ENCODE measurements around the gene EREG. TPM values are rescaled to one million over a fixed set of nuclear protein-coding genes. Genes with fewer than 3 reads are reported as not detected.

EREG gene
- total RNA-seq, 1 donor from 2014 or later: not detected

DNA sequence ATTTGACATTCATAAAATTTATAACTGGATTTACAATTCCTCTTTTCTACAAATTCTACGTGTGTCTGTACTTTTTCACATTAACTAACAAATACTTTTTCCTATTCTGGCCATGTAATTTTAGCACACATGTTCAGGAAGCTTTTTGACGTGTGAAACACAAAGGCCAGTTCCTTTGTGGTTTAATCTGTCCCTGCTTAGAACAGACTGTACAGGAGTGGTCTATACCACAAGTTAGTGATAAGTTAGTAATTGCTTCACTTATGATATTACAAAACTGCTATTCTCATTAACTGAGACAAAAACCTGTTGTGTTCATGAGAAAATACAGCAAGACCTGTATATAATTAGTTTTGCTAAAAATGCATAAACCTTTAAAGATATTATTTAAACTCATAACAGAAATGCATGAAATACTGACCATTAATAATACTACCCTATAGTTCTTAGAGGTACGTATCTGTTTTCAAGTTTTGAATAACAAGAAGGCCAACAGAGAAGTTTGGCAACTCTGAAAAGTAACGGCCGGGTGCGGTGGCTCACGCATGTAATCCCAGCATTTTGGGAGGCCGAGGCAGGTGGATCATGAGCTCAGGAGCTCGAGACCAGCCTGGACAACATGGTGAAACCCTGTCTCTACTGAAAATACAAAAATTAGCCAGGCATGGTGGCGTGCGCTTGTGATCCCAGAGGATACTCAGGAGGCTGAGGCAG, 66.3 kb downstream of the EREG start:
- Mint-ChIP-seq H3K4me3 (ENCODE audit: unreplicated experiment) (no peak overlapping the region), H3K36me3 (ENCODE audit: low read depth, unreplicated experiment) (no peaks in the 10 kb centered on the region), H3K9me3 (ENCODE audit: unreplicated experiment) (no peaks in the 10 kb centered on the region), H3K27ac (ENCODE audit: unreplicated experiment) (no peak overlapping the region), H3K27me3 (ENCODE audit: unreplicated experiment) (no peaks in the 10 kb centered on the region), H3K4me1 (ENCODE audit: unreplicated experiment) (no peaks in the 10 kb centered on the region)
- no peak for DNase-seq (ENCODE audit: low spot score)
- TF ChIP-seq, protein P1, sequence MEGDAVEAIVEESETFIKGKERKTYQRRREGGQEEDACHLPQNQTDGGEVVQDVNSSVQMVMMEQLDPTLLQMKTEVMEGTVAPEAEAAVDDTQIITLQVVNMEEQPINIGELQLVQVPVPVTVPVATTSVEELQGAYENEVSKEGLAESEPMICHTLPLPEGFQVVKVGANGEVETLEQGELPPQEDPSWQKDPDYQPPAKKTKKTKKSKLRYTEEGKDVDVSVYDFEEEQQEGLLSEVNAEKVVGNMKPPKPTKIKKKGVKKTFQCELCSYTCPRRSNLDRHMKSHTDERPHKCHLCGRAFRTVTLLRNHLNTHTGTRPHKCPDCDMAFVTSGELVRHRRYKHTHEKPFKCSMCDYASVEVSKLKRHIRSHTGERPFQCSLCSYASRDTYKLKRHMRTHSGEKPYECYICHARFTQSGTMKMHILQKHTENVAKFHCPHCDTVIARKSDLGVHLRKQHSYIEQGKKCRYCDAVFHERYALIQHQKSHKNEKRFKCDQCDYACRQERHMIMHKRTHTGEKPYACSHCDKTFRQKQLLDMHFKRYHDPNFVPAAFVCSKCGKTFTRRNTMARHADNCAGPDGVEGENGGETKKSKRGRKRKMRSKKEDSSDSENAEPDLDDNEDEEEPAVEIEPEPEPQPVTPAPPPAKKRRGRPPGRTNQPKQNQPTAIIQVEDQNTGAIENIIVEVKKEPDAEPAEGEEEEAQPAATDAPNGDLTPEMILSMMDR (IDR thresholded peaks at IDR 0.05; ENCODE audit: unreplicated experiment): no peak

DNA sequence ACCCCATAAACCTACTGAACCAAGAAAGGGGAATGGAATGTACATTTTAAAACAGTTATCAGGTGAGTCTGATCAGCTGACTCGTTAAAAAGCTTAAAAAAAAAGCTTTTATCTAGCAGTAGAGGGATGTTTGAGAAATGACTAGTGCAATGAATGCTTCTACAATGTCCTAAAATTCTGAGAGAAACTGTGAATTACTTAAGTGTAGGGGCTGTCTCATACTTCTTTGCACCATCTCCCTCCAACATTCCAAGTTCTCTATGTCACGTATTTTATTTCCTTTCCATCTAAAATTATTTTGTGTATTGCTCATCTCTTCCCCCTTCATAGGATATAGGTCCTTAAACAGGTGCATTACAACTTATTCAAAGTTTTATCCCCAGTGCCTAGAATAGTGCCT, 68.1 kb downstream of the EREG start:
- Mint-ChIP-seq H3K4me3 (ENCODE audit: unreplicated experiment) (no peak overlapping the region), H3K9me3 (ENCODE audit: unreplicated experiment) (no peaks in the 10 kb centered on the region), H3K27ac (ENCODE audit: unreplicated experiment) (no peak overlapping the region), H3K4me1 (ENCODE audit: unreplicated experiment) (no peaks in the 10 kb centered on the region), H3K27me3 (ENCODE audit: unreplicated experiment) (no peaks in the 10 kb centered on the region), H3K36me3 (ENCODE audit: low read depth, unreplicated experiment) (no peaks in the 10 kb centered on the region)
- no peak for DNase-seq (ENCODE audit: low spot score)
- TF ChIP-seq, protein P1 (IDR thresholded peaks at IDR 0.05; ENCODE audit: unreplicated experiment): no peak

DNA sequence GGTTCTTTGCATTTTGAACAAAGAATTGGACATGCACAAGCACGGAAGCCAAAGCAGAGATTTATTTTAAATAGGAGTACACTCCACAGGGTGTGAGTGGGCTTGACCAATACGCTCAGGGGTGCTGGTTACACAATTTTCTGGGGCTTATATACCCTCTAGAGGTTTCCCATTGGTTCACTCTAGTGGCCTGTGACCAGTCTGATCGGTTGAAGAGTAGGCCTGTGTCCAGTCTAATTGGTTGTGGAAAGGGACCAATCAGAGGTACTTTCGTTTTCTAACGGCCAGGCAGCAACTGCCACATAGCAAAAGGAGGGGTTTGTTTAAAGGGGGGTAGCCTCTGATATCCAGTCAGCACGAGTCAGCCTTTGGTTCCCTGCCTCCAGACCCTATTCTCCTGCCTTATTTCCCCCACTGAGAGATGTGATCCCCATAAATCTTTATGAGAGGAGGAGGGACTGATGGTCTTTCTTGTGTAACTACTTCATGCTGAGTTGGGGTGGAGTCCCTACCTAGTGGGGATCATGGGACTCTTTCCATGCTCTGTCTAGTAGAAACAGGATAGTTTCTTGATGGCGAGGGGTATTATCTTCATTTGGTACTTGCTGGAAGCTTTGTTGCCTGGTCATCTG, 68.7 kb downstream of the EREG start:
- no peaks in the 10 kb centered on the region for H3K27me3 Mint-ChIP-seq (ENCODE audit: unreplicated experiment)
- H3K4me3 Mint-ChIP-seq (ENCODE audit: unreplicated experiment): no peak overlapping the region
- H3K4me1 Mint-ChIP-seq (ENCODE audit: unreplicated experiment): no peaks in the 10 kb centered on the region
- H3K27ac Mint-ChIP-seq (ENCODE audit: unreplicated experiment): no peak overlapping the region
- H3K36me3 Mint-ChIP-seq (ENCODE audit: low read depth, unreplicated experiment): no peaks in the 10 kb centered on the region
- no peaks in the 10 kb centered on the region for H3K9me3 Mint-ChIP-seq (ENCODE audit: unreplicated experiment)
- TF ChIP-seq, protein P1 (IDR thresholded peaks at IDR 0.05; ENCODE audit: unreplicated experiment): no peak
- no peak for DNase-seq (ENCODE audit: low spot score)

DNA sequence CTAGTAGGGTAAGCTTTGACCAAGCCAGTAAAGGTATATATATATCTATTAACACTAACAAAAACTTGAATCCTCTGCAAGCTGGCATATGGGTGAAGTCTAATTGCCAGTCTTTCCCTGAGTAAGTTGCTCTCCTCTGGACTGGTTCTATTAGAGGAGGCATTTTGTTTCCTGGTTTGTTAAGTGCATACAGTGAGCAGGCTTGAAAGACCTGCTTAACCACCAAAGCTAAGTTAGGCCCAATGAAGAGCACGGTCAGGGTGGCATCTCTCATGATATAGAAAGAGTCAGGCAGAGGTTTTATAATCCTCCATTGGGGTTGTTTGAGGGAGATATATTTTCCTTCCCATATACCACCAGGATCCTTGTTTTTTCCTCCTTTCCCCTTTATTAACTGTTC, 70.4 kb downstream of the EREG start:
- Mint-ChIP-seq H3K27ac (ENCODE audit: unreplicated experiment) (no peak overlapping the region), H3K9me3 (ENCODE audit: unreplicated experiment) (no peaks in the 10 kb centered on the region), H3K4me3 (ENCODE audit: unreplicated experiment) (no peak overlapping the region), H3K36me3 (ENCODE audit: low read depth, unreplicated experiment) (no peaks in the 10 kb centered on the region), H3K4me1 (ENCODE audit: unreplicated experiment) (no peaks in the 10 kb centered on the region), H3K27me3 (ENCODE audit: unreplicated experiment) (no peaks in the 10 kb centered on the region)
- no peak for DNase-seq (ENCODE audit: low spot score)
- TF ChIP-seq, protein P1 (IDR thresholded peaks at IDR 0.05; ENCODE audit: unreplicated experiment): no peak

DNA sequence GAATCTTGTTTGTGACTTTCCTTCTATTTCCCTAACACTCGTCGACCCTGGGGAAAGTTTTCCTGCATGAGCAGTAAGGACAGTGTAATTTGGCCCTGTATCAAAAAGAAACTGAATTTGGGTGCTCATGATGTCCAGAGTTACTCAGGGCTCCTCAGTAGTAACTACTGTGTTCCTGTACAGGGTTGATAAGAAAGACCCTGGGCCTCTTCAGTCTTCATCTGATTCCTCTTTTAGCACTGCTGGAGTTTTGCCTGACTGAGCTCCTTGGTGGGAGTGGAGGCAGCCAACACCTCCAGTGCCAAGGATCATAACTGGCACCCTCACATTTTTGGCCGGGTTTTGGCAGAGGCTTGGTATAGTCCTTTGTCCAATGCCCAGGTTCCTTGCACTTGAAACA, 72.9 kb downstream of the EREG start:
- no peaks in the 10 kb centered on the region for H3K9me3 Mint-ChIP-seq (ENCODE audit: unreplicated experiment)
- H3K36me3 Mint-ChIP-seq (ENCODE audit: low read depth, unreplicated experiment): no peaks in the 10 kb centered on the region
- TF ChIP-seq, protein P1 (IDR thresholded peaks at IDR 0.05; ENCODE audit: unreplicated experiment): no peak
- no peak for DNase-seq (ENCODE audit: low spot score)
- H3K27ac Mint-ChIP-seq (ENCODE audit: unreplicated experiment): no peak overlapping the region
- no peaks in the 10 kb centered on the region for H3K4me1 Mint-ChIP-seq (ENCODE audit: unreplicated experiment)
- no peak overlapping the region for H3K4me3 Mint-ChIP-seq (ENCODE audit: unreplicated experiment)
- H3K27me3 Mint-ChIP-seq (ENCODE audit: unreplicated experiment): no peaks in the 10 kb centered on the region
